OCI-LY7 (cell line): ENCODE results near the gene MYL12A. TPM values are rescaled to one million over a fixed set of nuclear protein-coding genes. Genes with fewer than 3 reads are reported as not detected.
A peak's percentile ranks its signal among the peaks of the same experiment; 100 is the strongest.

Experiments used
- BruUV-seq: library from RNA; stranded (reverse); fragments of 400-500 nt; replicated peaks from 2 replicates; lab custom pipeline; 2021; lab: Mats Ljungman, UMichigan
- CTCF ChIA-PET: fragments of 300-600 bp; sonication (Branson Sonifier 250); formaldehyde crosslinking; loops from one replicate; lab custom pipeline; 2022; ENCODE audit warnings: antibody characterized with exemption; ENCODE audit not compliant: unreplicated experiment; lab: Charles Lee
- POLR2A ChIA-PET: fragments of 300-600 bp; sonication (Branson Sonifier 250); formaldehyde crosslinking; loops from one replicate; lab custom pipeline; 2022; ENCODE audit warnings: antibody characterized with exemption; lab: Charles Lee
- DNase-seq: peaks from one replicate; pipeline ENCODE4 v3.0.0-alpha.2; 2015; ENCODE audit warnings: low spot score
- H2AFZ ChIP-seq: fragments of 200-600 bp; sonication (generic), shearing (Covaris generic); 2 replicates; pipeline ENCODE4 v1.6.1; 2014; ENCODE audit warnings: mild to moderate bottlenecking, antibody characterized with exemption, low read length, moderate library complexity
- H3K27ac ChIP-seq: fragments of 200-600 bp; sonication (generic); 2 replicates; pipeline ENCODE4 v1.5.1; 2014; ENCODE audit warnings: mixed run types, low read depth, mild to moderate bottlenecking, moderate library complexity, low read length, inconsistent platforms; ENCODE audit not compliant: poor library complexity, severe bottlenecking
- H3K36me3 ChIP-seq: fragments of 200-600 bp; sonication (generic); 2 replicates; pipeline ENCODE4 v1.6.1; 2014; ENCODE audit warnings: mild to moderate bottlenecking, antibody characterized with exemption, low read length, moderate library complexity, mixed read lengths; ENCODE audit not compliant: insufficient read depth
- H3K4me1 ChIP-seq: fragments of 200-600 bp; sonication (generic); 2 replicates; pipeline ENCODE4 v1.5.1; 2014; ENCODE audit warnings: mild to moderate bottlenecking, low read length; ENCODE audit not compliant: insufficient read depth, poor library complexity, severe bottlenecking
- H3K4me2 ChIP-seq: fragments of 200-600 bp; sonication (generic); 2 replicates; pipeline ENCODE4 v1.6.1; 2014; ENCODE audit warnings: mild to moderate bottlenecking, low read length
- H3K4me3 ChIP-seq: fragments of 200-600 bp; sonication (generic); 2 replicates; pipeline ENCODE4 v1.5.1; 2014; ENCODE audit warnings: mild to moderate bottlenecking, low read depth, low read length; ENCODE audit not compliant: poor library complexity, severe bottlenecking
- H3K79me2 ChIP-seq: fragments of 200-600 bp; sonication (generic); 2 replicates; pipeline ENCODE4 v1.6.1; 2016; ENCODE audit warnings: low read depth, mild to moderate bottlenecking, low read length, moderate library complexity, mixed read lengths; ENCODE audit not compliant: insufficient read depth
- H3K9me2 ChIP-seq: fragments of 200-600 bp; sonication (generic); 2 replicates; pipeline ENCODE4 v1.6.1; 2016; ENCODE audit warnings: mild to moderate bottlenecking, low read length, mixed read lengths; ENCODE audit not compliant: insufficient read depth
- H3K9me3 ChIP-seq: fragments of 200-600 bp; sonication (generic); 2 replicates; pipeline ENCODE4 v1.6.1; 2014; ENCODE audit warnings: mild to moderate bottlenecking, mixed run types, low read length, mixed read lengths
- H4K20me1 ChIP-seq: fragments of 200-600 bp; sonication (generic); 2 replicates; pipeline ENCODE4 v1.6.1; 2014; ENCODE audit warnings: mild to moderate bottlenecking, antibody characterized with exemption, low read length, moderate library complexity, mixed read lengths; ENCODE audit not compliant: insufficient read depth
- CTCF ChIP-seq: fragments of 200-600 bp; sonication (generic); conservative IDR thresholded peaks from 2 replicates; pipeline ENCODE4 v1.5.1; 2014; ENCODE audit warnings: mild to moderate bottlenecking, antibody characterized with exemption, low read length, moderate library complexity, mixed read lengths
- EZH2phosphoT487 ChIP-seq: fragments of 200-600 bp; sonication (generic); IDR thresholded peaks from 2 replicates; pipeline ENCODE4 v1.6.1; 2018; ENCODE audit warnings: low read depth, borderline replicate concordance, mild to moderate bottlenecking, mixed run types, antibody characterized with exemption, low read length, moderate library complexity, mixed read lengths
- intact Hi-C: fragments of 100-400 bp; cut with micrococcal nuclease; formaldehyde crosslinking; loops from one replicate; pipeline ENCODE4 v1.10.0; 2022; ENCODE audit not compliant: unreplicated experiment
- total RNA-seq, 2 experiments: library from RNA; depleted of rRNA in 1 of 2; stranded (reverse); fragments of >200 nt in 1 of 2; shearing (Covaris generic) in 1 of 2; gene quantifications; 2 replicates each; pipeline ENCODE4 v1.2.3, GENCODE V29; 2014 to 2022

Gene MYL12A
- total RNA-seq, 2 experiments from 2014 or later = 301 to 423 TPM

GRCh38 chr18:3245185-3245564 is 2.4 kb upstream of the MYL12A start:
- Histone ChIP-seq H3K4me3 (peak overlapping the region; percentile 81), H2AFZ (peak overlapping the region; percentile 76; the same call in 1 of the 2 replicates), H3K4me1 (peaks cover 34% of the 10 kb centered on the region), H3K9me3 (peaks cover 13% of the 10 kb centered on the region), H3K36me3 (peaks cover 26% of the 10 kb centered on the region), H4K20me1 (peaks cover 12% of the 10 kb centered on the region), H3K4me2 (peak overlapping the region; percentile 94), H3K9me2 (no peaks in the 10 kb centered on the region), H3K79me2 (peaks cover 47% of the 10 kb centered on the region), H3K27ac (no peak overlapping the region)
- ChIA-PET POLR2A (interaction anchor here (0.6 to 4.0 kb wide), 4 partner anchors 9 to 312 kb away, joined by 3 to 50 read pairs (median 4); no protein-coding TSS in a partner anchor), CTCF (interaction anchor here (0.5 to 1.5 kb wide), 5 partner anchors 61 to 691 kb away, joined by 3 to 10 read pairs (median 4); no protein-coding TSS in a partner anchor)
- no TSS peak for BruUV-seq
- no peak for TF ChIP-seq EZH2phosphoT487
- TF ChIP-seq CTCF = no peak
- no peak for DNase-seq
- intact Hi-C loops = loop anchor here (5.0 kb wide), 2 partner anchors 328 to 673 kb away; partner anchors contain the start of genes METTL4 and NDC80

- no peaks in the 10 kb centered on the region for H3K9me2 ChIP-seq
- peaks cover 43% of the 10 kb centered on the region for H3K4me1 ChIP-seq
- H3K79me2 ChIP-seq = peaks cover 55% of the 10 kb centered on the region
- TF ChIP-seq EZH2phosphoT487 = no peak
- peak; percentile 98 for TF ChIP-seq CTCF
- H3K9me3 ChIP-seq = peaks cover 6% of the 10 kb centered on the region
- peaks cover 12% of the 10 kb centered on the region for H4K20me1 ChIP-seq
- H3K4me2 ChIP-seq = peak overlapping the region; percentile 94
- intact Hi-C loops = loop anchor here (1.0 to 5.0 kb wide), 10 partner anchors 67 to 674 kb away; partner anchors contain the start of genes METTL4 and NDC80
- BruUV-seq = no TSS peak
- ChIA-PET POLR2A (interaction anchor here (0.6 to 4.0 kb wide), 7 partner anchors 24 to 671 kb away, joined by 3 to 50 read pairs (median 3); no protein-coding TSS in a partner anchor), CTCF (interaction anchor here (0.5 to 1.5 kb wide), 8 partner anchors 62 to 609 kb away, joined by 3 to 5 read pairs (median 4); no protein-coding TSS in a partner anchor)
- peak overlapping the region; percentile 76 for H2AFZ ChIP-seq
- H3K4me3 ChIP-seq = peak overlapping the region; percentile 81
- peak; percentile 94 for DNase-seq
- H3K27ac ChIP-seq = peak overlapping the region; percentile 84
- H3K36me3 ChIP-seq = peaks cover 33% of the 10 kb centered on the region
Measured at GRCh38 chr18:3245853-3246634, 1.6 kb upstream of the MYL12A start.
